Left cardiac atrium (tissue), 4 donors: ENCODE measurements around the gene DHRS9. TPM values are rescaled to one million over a fixed set of nuclear protein-coding genes. Genes with fewer than 3 reads are reported as not detected.
A peak's percentile ranks its signal among the peaks of the same experiment; 100 is the strongest.
"Not testable (repeated sequence)": the region's sequence is repeated elsewhere in the genome, so short reads cannot be mapped to it uniquely, and the experiment has no call there.

Source experiments
- ATAC-seq, 2 donors: fragments of 200-7000 bp; cut with Tn5 transposase; one replicate each; pipeline ENCODE4 v1.9.1; 2020; ENCODE audit warnings: mild to moderate bottlenecking in 2 of 2, moderate library complexity in 2 of 2
- DNase-seq: peaks from one replicate; pipeline ENCODE4 v3.0.0-alpha.2; 2020
- intact Hi-C, 2 donors: fragments of 100-400 bp; cut with DNase I; formaldehyde crosslinking; loops; one replicate each; pipeline versions ENCODE4 v1.14.1 to v1.15.1; 2022 to 2023
- total RNA-seq, 2 donors: library from RNA; stranded (reverse); fragmentation: NEBNext Ultra II Directional; extraction: Animal tissue kit (Norgen Biotek cat#: 25700); gene quantifications; one replicate each; pipeline ENCODE4 v1.2.1, GENCODE V29; 2021
- donor health status: DM: no; HTN: yes; CAD: no.
- donor health status: DM: no; HTN: yes; CAD: no; lungs with severe emphysema.
- donor health status: DM: yes; HTN: yes; CAD: no.
- donor health status: Dilated cardiomyopathy.

The DHRS9 gene
- total RNA-seq, 2 donors from 2014 or later = 47.6 to 76.9 TPM

- ATAC-seq, intact Hi-C loops, DNase-seq: not testable (repeated sequence)
Observed at GRCh38 chr2:169054575-169054974, 14.8 kb upstream of the DHRS9 start.

GRCh38 chr2:169064199-169064598 lies 5.2 kb upstream of the DHRS9 start:
- intact Hi-C loops, ATAC-seq, DNase-seq: not testable (repeated sequence)

- DNase-seq (no peak), ATAC-seq (no peak)
- intact Hi-C loops = no loop called here
Observed at GRCh38 chr2:169065422-169065821, 3.9 kb upstream of the DHRS9 start.

- ATAC-seq (no peak), DNase-seq (no peak)
- intact Hi-C loops = no loop called here
Observed at GRCh38 chr2:169065864-169066517, 3.4 kb upstream of the DHRS9 start.

GRCh38 chr2:169066897-169067296 lies 2.5 kb upstream of the DHRS9 start:
- intact Hi-C loops = no loop called here
- DNase-seq (no peak), ATAC-seq (no peak)

- intact Hi-C loops = loop anchor here in 1 of 2 donors (5.0 kb wide), 1 partner anchor 58 kb away; no protein-coding TSS in a partner anchor
- DNase-seq = no peak
- no peak for ATAC-seq
Observed at GRCh38 chr2:169069833-169070232, 470 bp downstream of the DHRS9 start.

GRCh38 chr2:169071455-169071854 lies 2.1 kb downstream of the DHRS9 start:
- ATAC-seq = no peak
- intact Hi-C loops = loop anchor here in 1 of 2 donors (5.0 kb wide), 1 partner anchor 59 kb away; no protein-coding TSS in a partner anchor
- no peak for DNase-seq

- intact Hi-C loops = loop anchor here in 1 of 2 donors (5.0 kb wide), 1 partner anchor 60 kb away; no protein-coding TSS in a partner anchor
- ATAC-seq (peak; percentile 41 to 65), DNase-seq (no peak)
Observed at GRCh38 chr2:169072163-169072925, 3.0 kb downstream of the DHRS9 start.

GRCh38 chr2:169073211-169073962 lies 4.0 kb downstream of the DHRS9 start:
- DNase-seq (no peak), ATAC-seq (no peak)
- intact Hi-C loops = loop anchor here in 1 of 2 donors (5.0 kb wide), 1 partner anchor 61 kb away; no protein-coding TSS in a partner anchor

GRCh38 chr2:169073963-169074751 lies 4.8 kb downstream of the DHRS9 start:
- no peak for DNase-seq
- intact Hi-C loops = loop anchor here in 1 of 2 donors (5.0 kb wide), 1 partner anchor 62 kb away; no protein-coding TSS in a partner anchor
- ATAC-seq = peak in 1 of 2 donors; percentile 21

- intact Hi-C loops = no loop called here
- ATAC-seq = peak; percentile 88 to 92
- peak; percentile 31 for DNase-seq
Observed at GRCh38 chr2:169077674-169078240, 8.4 kb downstream of the DHRS9 start.

- ATAC-seq (peak in 1 of 2 donors; percentile 84), DNase-seq (no peak)
- intact Hi-C loops = no loop called here
Observed at GRCh38 chr2:169080250-169081069, 11.1 kb downstream of the DHRS9 start.

- intact Hi-C loops = no loop called here
- ATAC-seq (peak; percentile 13 to 52), DNase-seq (no peak)
Observed at GRCh38 chr2:169081551-169081950, 12.2 kb downstream of the DHRS9 start.

GRCh38 chr2:169082995-169083394 lies 13.6 kb downstream of the DHRS9 start:
- intact Hi-C loops = no loop called here
- no peak for ATAC-seq
- no peak for DNase-seq

GRCh38 chr2:169086893-169087467 lies 17.6 kb downstream of the DHRS9 start:
- peak in 1 of 2 donors; percentile 20 for ATAC-seq
- intact Hi-C loops = loop anchor here in 1 of 2 donors (5.0 kb wide), 1 partner anchor 120 kb away; no protein-coding TSS in a partner anchor
- no peak for DNase-seq

- intact Hi-C loops = loop anchor here in 1 of 2 donors (5.0 kb wide), 1 partner anchor 121 kb away; no protein-coding TSS in a partner anchor
- DNase-seq (no peak), ATAC-seq (peak; percentile 18 to 70)
Observed at GRCh38 chr2:169087757-169088379, 18.5 kb downstream of the DHRS9 start.
